GM18873 (cell line): ENCODE data around the gene RASGRF1.

Experiments
- ATAC-seq: cut with Tn5 transposase; IDR thresholded peaks from one replicate; pipeline ENCODE4 v1.9.1; 2021; ENCODE audit warnings: mild to moderate bottlenecking, moderate library complexity, moderate number of reproducible peaks; ENCODE audit not compliant: unreplicated experiment, low FRiP score

RASGRF1 gene

GRCh38 chr15:78991476-78991875 lies 99.1 kb downstream of the RASGRF1 start:
- no peak for ATAC-seq

GRCh38 chr15:78990278-78990677 lies 100.3 kb downstream of the RASGRF1 start:
- no peak for ATAC-seq

GRCh38 chr15:78989701-78990240 lies 100.8 kb downstream of the RASGRF1 start:
- ATAC-seq = no peak

- ATAC-seq = no peak
These were observed 102.1 kb downstream of the RASGRF1 start for GRCh38 chr15:78988361-78988911.

- no peak for ATAC-seq
These were observed 102.8 kb downstream of the RASGRF1 start for GRCh38 chr15:78987556-78988360.

GRCh38 chr15:78985859-78986475 lies 104.6 kb downstream of the RASGRF1 start:
- ATAC-seq = no peak

GRCh38 chr15:78984041-78984440 lies 106.5 kb downstream of the RASGRF1 start:
- ATAC-seq = no peak

- no peak for ATAC-seq
These were observed 107.2 kb downstream of the RASGRF1 start for GRCh38 chr15:78983146-78983918.

- no peak for ATAC-seq
These were observed 107.8 kb downstream of the RASGRF1 start for GRCh38 chr15:78982736-78983135.

- no peak for ATAC-seq
These were observed 108.9 kb downstream of the RASGRF1 start for GRCh38 chr15:78981532-78982313.

- ATAC-seq = no peak
These were observed 110.9 kb downstream of the RASGRF1 start for GRCh38 chr15:78979456-78980320.

- no peak for ATAC-seq
These were observed 111.9 kb downstream of the RASGRF1 start for GRCh38 chr15:78978601-78979179.

- ATAC-seq = peak; percentile 33
These were observed 112.8 kb downstream of the RASGRF1 start for GRCh38 chr15:78977591-78978347.

- ATAC-seq = peak; percentile 61
These were observed 113.4 kb downstream of the RASGRF1 start for GRCh38 chr15:78977091-78977571.

GRCh38 chr15:78976691-78977090 lies 113.9 kb downstream of the RASGRF1 start:
- ATAC-seq = no peak

GRCh38 chr15:78974272-78974918 lies 116.2 kb downstream of the RASGRF1 start:
- no peak for ATAC-seq

- no peak for ATAC-seq
These were observed 120.8 kb downstream of the RASGRF1 start for GRCh38 chr15:78969687-78970349.
